Astrocyte of the spinal cord (primary cell): ENCODE measurements around the gene CAMKK1.

Experiments
- DNase-seq: peaks from one replicate; pipeline ENCODE4 v3.0.0; 2011; ENCODE audit warnings: low read depth, low spot score
- H3K4me3 ChIP-seq: 2 replicates; pipeline ENCODE4 v1.5.1; 2011; ENCODE audit warnings: low read depth, mild to moderate bottlenecking, low read length, moderate library complexity
- CTCF ChIP-seq: IDR thresholded peaks from 2 replicates; pipeline ENCODE4 v1.5.1; 2012; ENCODE audit warnings: low read depth, mild to moderate bottlenecking, low read length, inconsistent platforms
- in situ Hi-C: cut with HindIII; loops from 2 replicates; pipeline ENCODE4 v1.10.0; 2017; ENCODE audit warnings: low sequenced_read_pairs

Gene CAMKK1

GRCh38 chr17:3917391-3917931 is 24.6 kb upstream of the CAMKK1 start:
- H3K4me3 ChIP-seq: no peak overlapping the region
- no peak for DNase-seq
- in situ Hi-C loops: no loop called here
- no peak for TF ChIP-seq CTCF

GRCh38 chr17:3916825-3917224 is 24.0 kb upstream of the CAMKK1 start:
- no peak for TF ChIP-seq CTCF
- no peak for DNase-seq
- H3K4me3 ChIP-seq: no peak overlapping the region
- in situ Hi-C loops: no loop called here

GRCh38 chr17:3915995-3916696 is 23.3 kb upstream of the CAMKK1 start, which contains the start of gene P2RX1:
TSS of gene P2RX1 (minus strand) at chr17:3916465. CDS start at chr17:3916225, 240 bp downstream.
- in situ Hi-C loops: no loop called here
- no peak for DNase-seq
- no peak within 1 kb of the TSS for H3K4me3 ChIP-seq

GRCh38 chr17:3915581-3915994 is 22.7 kb upstream of the CAMKK1 start:
- no peak overlapping the region for H3K4me3 ChIP-seq
- TF ChIP-seq CTCF: no peak
- in situ Hi-C loops: no loop called here
- DNase-seq: no peak

More at GRCh38 chr17:3915995-3916696, 23.3 kb upstream of the CAMKK1 start, which contains the start of gene P2RX1:
- no peak for TF ChIP-seq CTCF

- TF ChIP-seq CTCF: no peak
- in situ Hi-C loops: no loop called here
- H3K4me3 ChIP-seq: no peak overlapping the region
- no peak for DNase-seq
These were observed 21.4 kb upstream of the CAMKK1 start for GRCh38 chr17:3914312-3914670.

- no peak overlapping the region for H3K4me3 ChIP-seq
- in situ Hi-C loops: no loop called here
These were observed 20.9 kb upstream of the CAMKK1 start for GRCh38 chr17:3913531-3914311.

More at GRCh38 chr17:3913531-3914311, 20.9 kb upstream of the CAMKK1 start:
- peak; percentile 58 for DNase-seq
- TF ChIP-seq CTCF: peak; percentile 99
